ENCODE data around the gene CREBBP. TPM values are rescaled to one million over a fixed set of nuclear protein-coding genes. Genes with fewer than 3 reads are reported as not detected.

Gene CREBBP
- total RNA-seq, 4 donors from 2014 or later: 38.9 to 105 (median 51.8) TPM

GRCh38 chr16:3739636-3740035 is 140.9 kb downstream of the CREBBP start:
- TF ChIP-seq, protein P1, sequence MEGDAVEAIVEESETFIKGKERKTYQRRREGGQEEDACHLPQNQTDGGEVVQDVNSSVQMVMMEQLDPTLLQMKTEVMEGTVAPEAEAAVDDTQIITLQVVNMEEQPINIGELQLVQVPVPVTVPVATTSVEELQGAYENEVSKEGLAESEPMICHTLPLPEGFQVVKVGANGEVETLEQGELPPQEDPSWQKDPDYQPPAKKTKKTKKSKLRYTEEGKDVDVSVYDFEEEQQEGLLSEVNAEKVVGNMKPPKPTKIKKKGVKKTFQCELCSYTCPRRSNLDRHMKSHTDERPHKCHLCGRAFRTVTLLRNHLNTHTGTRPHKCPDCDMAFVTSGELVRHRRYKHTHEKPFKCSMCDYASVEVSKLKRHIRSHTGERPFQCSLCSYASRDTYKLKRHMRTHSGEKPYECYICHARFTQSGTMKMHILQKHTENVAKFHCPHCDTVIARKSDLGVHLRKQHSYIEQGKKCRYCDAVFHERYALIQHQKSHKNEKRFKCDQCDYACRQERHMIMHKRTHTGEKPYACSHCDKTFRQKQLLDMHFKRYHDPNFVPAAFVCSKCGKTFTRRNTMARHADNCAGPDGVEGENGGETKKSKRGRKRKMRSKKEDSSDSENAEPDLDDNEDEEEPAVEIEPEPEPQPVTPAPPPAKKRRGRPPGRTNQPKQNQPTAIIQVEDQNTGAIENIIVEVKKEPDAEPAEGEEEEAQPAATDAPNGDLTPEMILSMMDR (IDR thresholded peaks at IDR 0.05): no peak
- no peak for DNase-seq (ENCODE audit: low spot score)
- no peak for ATAC-seq (ENCODE audit: low FRiP score)

GRCh38 chr16:3738541-3738940 is 142.0 kb downstream of the CREBBP start:
- no peak for DNase-seq (ENCODE audit: low spot score)
- TF ChIP-seq, protein P1 (IDR thresholded peaks at IDR 0.05): no peak
- no peak for ATAC-seq (ENCODE audit: low FRiP score)

DNA sequence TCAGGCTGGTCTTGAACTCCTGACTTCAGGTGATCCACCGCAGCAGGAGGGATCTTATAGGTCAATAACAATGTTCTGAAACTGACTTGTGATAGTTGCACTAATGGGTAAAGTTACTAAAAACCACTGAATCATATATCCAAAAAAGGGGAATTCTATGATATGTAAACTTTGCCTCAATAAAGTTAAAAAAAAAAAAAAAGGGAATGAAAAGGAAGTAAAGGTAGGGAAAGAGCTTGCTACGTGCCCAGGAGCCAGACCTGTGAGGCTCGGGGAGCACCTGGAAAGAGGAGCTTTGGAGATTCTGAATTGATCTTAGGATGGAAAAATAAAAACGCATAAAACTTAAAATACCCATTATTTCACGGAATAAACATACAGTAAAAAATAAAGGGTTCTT is 142.4 kb downstream of the CREBBP start:
- DNase-seq (ENCODE audit: low spot score) (no peak), ATAC-seq (ENCODE audit: low FRiP score) (no peak)
- TF ChIP-seq, protein P1 (IDR thresholded peaks at IDR 0.05): no peak

- no peak for DNase-seq (ENCODE audit: low spot score)
- TF ChIP-seq, protein P1 (IDR thresholded peaks at IDR 0.05): no peak
- no peak for ATAC-seq (ENCODE audit: low FRiP score)
These were observed 143.3 kb downstream of the CREBBP start for GRCh38 chr16:3737181-3737580.

- no peak for DNase-seq (ENCODE audit: low spot score)
- no peak for ATAC-seq (ENCODE audit: low FRiP score)
- TF ChIP-seq, protein P1 (IDR thresholded peaks at IDR 0.05): no peak
These were observed 144.4 kb downstream of the CREBBP start for GRCh38 chr16:3736116-3736515.

- ATAC-seq (ENCODE audit: low FRiP score): no peak
- DNase-seq (ENCODE audit: low spot score): no peak
- TF ChIP-seq, protein P1 (IDR thresholded peaks at IDR 0.05): no peak
These were observed 145.0 kb downstream of the CREBBP start for GRCh38 chr16:3735541-3735940.

DNA sequence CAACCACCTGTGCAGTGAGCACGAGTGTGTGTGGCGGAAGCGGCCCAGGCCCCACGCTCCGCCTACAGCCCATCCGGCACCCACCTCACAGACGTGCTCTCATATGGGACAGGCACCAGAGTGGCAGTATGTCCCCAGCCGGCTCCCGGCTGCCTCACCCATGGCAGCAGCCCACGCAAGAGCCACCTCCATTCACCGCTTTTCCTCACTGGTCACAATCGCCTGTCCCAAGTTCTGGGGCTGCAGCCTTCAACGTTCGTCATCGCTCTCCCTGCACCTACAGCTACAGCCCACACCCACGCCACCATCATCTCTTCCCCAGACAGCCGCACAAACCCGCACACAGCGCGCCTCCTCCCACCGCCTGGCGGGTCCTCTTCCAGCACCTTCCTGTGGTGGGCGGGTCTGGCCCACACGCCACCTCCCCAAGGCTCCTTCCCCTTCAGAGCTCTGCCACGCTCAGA is 145.7 kb downstream of the CREBBP start:
- TF ChIP-seq, protein P1 (IDR thresholded peaks at IDR 0.05): no peak
- DNase-seq (ENCODE audit: low spot score) (no peak), ATAC-seq (ENCODE audit: low FRiP score) (no peak)

Measured in omental fat pad (tissue), 4 donors.